ENCODE data around the gene TTLL1.

The TTLL1 gene

GRCh38 chr22:43110927-43111623 is 21.9 kb upstream of the TTLL1 start:
- no peak overlapping the region for H3K27ac ChIP-seq

GRCh38 chr22:43110444-43110926 is 21.3 kb upstream of the TTLL1 start, which contains the start of gene BIK:
Gene BIK, plus strand, starts transcription at chr22:43110750. Its CDS starts 13,273 bp downstream, at chr22:43124023.
- Histone ChIP-seq H3K9me3 (ENCODE audit: control insufficient read depth, low read length) (no peaks in the 10 kb centered on the region), H2AFZ (peak within 1 kb of the TSS; percentile 83), H3K9ac (no peak within 1 kb of the TSS), H3K27me3 (ENCODE audit: control insufficient read depth, insufficient read depth, low read length) (no peaks in the 10 kb centered on the region), H3K4me1 (no peaks in the 10 kb centered on the region), H3K4me3 (ENCODE audit: low read depth, low read length) (peak within 1 kb of the TSS; percentile 77), H3K4me2 (ENCODE audit: low read length) (peak within 1 kb of the TSS; percentile 89), H3K36me3 (ENCODE audit: control insufficient read depth, insufficient read depth, low read length) (no peaks in the 10 kb centered on the region), H3K79me2 (no peaks in the 10 kb centered on the region), H3K27ac (no peak within 1 kb of the TSS)
- TF ChIP-seq CTCF (IDR thresholded peaks at IDR 0.05) = no peak

More at GRCh38 chr22:43110927-43111623, 21.9 kb upstream of the TTLL1 start:
- H3K4me2 ChIP-seq (ENCODE audit: low read length) = peak overlapping the region; percentile 89
- H3K9me3 ChIP-seq (ENCODE audit: control insufficient read depth, low read length) = no peaks in the 10 kb centered on the region
- H3K36me3 ChIP-seq (ENCODE audit: control insufficient read depth, insufficient read depth, low read length) = no peaks in the 10 kb centered on the region
- no peaks in the 10 kb centered on the region for H3K79me2 ChIP-seq
- H3K4me3 ChIP-seq (ENCODE audit: low read depth, low read length) = peak overlapping the region; percentile 77
- H2AFZ ChIP-seq = peak overlapping the region; percentile 83
- no peak for TF ChIP-seq CTCF (IDR thresholded peaks at IDR 0.05)
- no peaks in the 10 kb centered on the region for H3K27me3 ChIP-seq (ENCODE audit: control insufficient read depth, insufficient read depth, low read length)
- H3K9ac ChIP-seq = no peak overlapping the region
- H3K4me1 ChIP-seq = no peaks in the 10 kb centered on the region

- peak overlapping the region; percentile 47 for H3K4me3 ChIP-seq (ENCODE audit: low read depth, low read length)
Observed at GRCh38 chr22:43109921-43110443, 20.8 kb upstream of the TTLL1 start.

GRCh38 chr22:43109511-43109910 is 20.3 kb upstream of the TTLL1 start:
- H3K27me3 ChIP-seq (ENCODE audit: control insufficient read depth, insufficient read depth, low read length) = no peaks in the 10 kb centered on the region
- H3K4me2 ChIP-seq (ENCODE audit: low read length) = no peak overlapping the region
- no peaks in the 10 kb centered on the region for H3K9me3 ChIP-seq (ENCODE audit: control insufficient read depth, low read length)
- no peak overlapping the region for H3K9ac ChIP-seq
- H2AFZ ChIP-seq = no peak overlapping the region
- H3K36me3 ChIP-seq (ENCODE audit: control insufficient read depth, insufficient read depth, low read length) = no peaks in the 10 kb centered on the region
- H3K4me1 ChIP-seq = no peaks in the 10 kb centered on the region
- TF ChIP-seq CTCF (IDR thresholded peaks at IDR 0.05) = no peak
- H3K79me2 ChIP-seq = no peaks in the 10 kb centered on the region
- no peak overlapping the region for H3K4me3 ChIP-seq (ENCODE audit: low read depth, low read length)
- no peak overlapping the region for H3K27ac ChIP-seq

More at GRCh38 chr22:43109921-43110443, 20.8 kb upstream of the TTLL1 start:
- Histone ChIP-seq H3K4me1 (no peaks in the 10 kb centered on the region), H3K79me2 (no peaks in the 10 kb centered on the region), H3K36me3 (ENCODE audit: control insufficient read depth, insufficient read depth, low read length) (no peaks in the 10 kb centered on the region), H2AFZ (peak overlapping the region; percentile 62), H3K27ac (no peak overlapping the region), H3K27me3 (ENCODE audit: control insufficient read depth, insufficient read depth, low read length) (no peaks in the 10 kb centered on the region), H3K9me3 (ENCODE audit: control insufficient read depth, low read length) (no peaks in the 10 kb centered on the region), H3K4me2 (ENCODE audit: low read length) (peak overlapping the region; percentile 89), H3K9ac (no peak overlapping the region)
- no peak for TF ChIP-seq CTCF (IDR thresholded peaks at IDR 0.05)
